Mesenchymal stem cell (in vitro differentiated cells and primary cell): Measurements from ENCODE around the gene HOMEZ.

Experiments
- DNase-seq: peaks from one replicate; pipeline ENCODE4 v3.0.0-alpha.2; 2013
- H2AFZ ChIP-seq: one replicate; pipeline ENCODE4 v1.6.1; 2013; ENCODE audit warnings: low read depth, mild to moderate bottlenecking, control low read depth, inconsistent platforms, low read length, moderate library complexity
- H2AK5ac ChIP-seq: 2 replicates; pipeline ENCODE4 v1.6.1; 2013; ENCODE audit warnings: low read length, moderate library complexity, mild to moderate bottlenecking, inconsistent platforms; ENCODE audit not compliant: severe bottlenecking
- H2BK120ac ChIP-seq: one replicate; pipeline ENCODE4 v1.6.1; 2013; ENCODE audit warnings: low read depth, mild to moderate bottlenecking, inconsistent platforms, low read length, moderate library complexity
- H2BK12ac ChIP-seq, 2 experiments: one replicate each; pipeline ENCODE4 v1.6.1; 2013; ENCODE audit warnings: inconsistent platforms in 2 of 2, low read length in 2 of 2, mild to moderate bottlenecking in 2 of 2, moderate library complexity in 2 of 2, control low read depth in 1 of 2
- H2BK15ac ChIP-seq: one replicate; pipeline ENCODE4 v1.6.1; 2013; ENCODE audit warnings: mild to moderate bottlenecking, low read depth, inconsistent platforms; ENCODE audit not compliant: poor library complexity, severe bottlenecking
- H2BK5ac ChIP-seq: 2 replicates; pipeline ENCODE4 v1.6.1; 2013; ENCODE audit warnings: low read depth, mild to moderate bottlenecking, low read length, control low read depth, inconsistent platforms; ENCODE audit not compliant: poor library complexity, severe bottlenecking
- H3K14ac ChIP-seq, 2 experiments: one replicate each; pipeline ENCODE4 v1.6.1; 2013; ENCODE audit warnings: inconsistent platforms in 2 of 2, low read length in 2 of 2, control low read depth in 1 of 2, mild to moderate bottlenecking in 1 of 2, moderate library complexity in 1 of 2
- H3K18ac ChIP-seq, 2 experiments: one replicate each; pipeline ENCODE4 v1.6.1; 2013; ENCODE audit warnings: inconsistent platforms in 2 of 2, low read length in 2 of 2, control low read depth in 1 of 2, low read depth in 1 of 2, mild to moderate bottlenecking in 1 of 2
- H3K23ac ChIP-seq, 2 experiments: one replicate each; pipeline ENCODE4 v1.6.1; 2013; ENCODE audit warnings: inconsistent platforms in 2 of 2, low read length in 2 of 2, mild to moderate bottlenecking in 2 of 2, moderate library complexity in 2 of 2, control low read depth in 1 of 2
- H3K27ac ChIP-seq: 2 replicates; pipeline ENCODE4 v1.5.1; 2013; ENCODE audit warnings: mild to moderate bottlenecking, moderate library complexity, low read length, control low read depth, inconsistent platforms; ENCODE audit not compliant: poor library complexity, severe bottlenecking
- H3K27me3 ChIP-seq, 2 experiments: 2 replicates each; pipeline versions ENCODE4 v1.6.1 to v1.7.0; 2013; ENCODE audit warnings: low read length in 2 of 2, mild to moderate bottlenecking in 2 of 2, moderate library complexity in 2 of 2, control low read depth in 1 of 2, inconsistent platforms in 1 of 2; ENCODE audit not compliant: control insufficient read depth in 1 of 2, insufficient read depth in 1 of 2
- H3K36me3 ChIP-seq, 2 experiments: 2 replicates each; pipeline versions ENCODE4 v1.6.1 to v1.7.0; 2013; ENCODE audit warnings: low read length in 2 of 2, control low read depth in 1 of 2, inconsistent platforms in 1 of 2, low read depth in 1 of 2, mild to moderate bottlenecking in 1 of 2; ENCODE audit not compliant: insufficient read depth in 2 of 2, control insufficient read depth in 1 of 2
- H3K4ac ChIP-seq, 2 experiments: one replicate each; pipeline ENCODE4 v1.6.1; 2013; ENCODE audit warnings: inconsistent platforms in 2 of 2, low read length in 2 of 2, mild to moderate bottlenecking in 2 of 2, moderate library complexity in 2 of 2, control low read depth in 1 of 2, low read depth in 1 of 2
- H3K4me1 ChIP-seq: 2 replicates; pipeline ENCODE4 v1.6.1; 2013; ENCODE audit warnings: low read depth, low read length, control low read depth; ENCODE audit not compliant: control insufficient read depth, insufficient read depth
- H3K4me2 ChIP-seq: 2 replicates; pipeline ENCODE4 v1.6.1; 2013; ENCODE audit warnings: low read length, mild to moderate bottlenecking, inconsistent platforms; ENCODE audit not compliant: poor library complexity, severe bottlenecking
- H3K4me3 ChIP-seq, 2 experiments: 2 replicates each; pipeline versions ENCODE4 v1.5.1 to v1.7.0; 2013; ENCODE audit warnings: low read length in 2 of 2, mild to moderate bottlenecking in 2 of 2, control low read depth in 1 of 2, low read depth in 1 of 2; ENCODE audit not compliant: insufficient read depth in 1 of 2
- H3K79me1 ChIP-seq: replicated peaks from 2 replicates; pipeline ENCODE4 v1.6.1; 2013; ENCODE audit warnings: mild to moderate bottlenecking, control low read depth, low read length, inconsistent platforms; ENCODE audit not compliant: poor library complexity, severe bottlenecking
- H3K9ac ChIP-seq: 2 replicates; pipeline ENCODE4 v1.7.0; 2013; ENCODE audit warnings: mild to moderate bottlenecking, low read length, moderate library complexity
- H3K9me3 ChIP-seq: 2 replicates; pipeline ENCODE4 v1.7.0; 2013; ENCODE audit warnings: mild to moderate bottlenecking, low read length; ENCODE audit not compliant: control insufficient read depth
- H4K8ac ChIP-seq: one replicate; pipeline ENCODE4 v1.6.1; 2013; ENCODE audit warnings: inconsistent platforms, mild to moderate bottlenecking, low read length, moderate library complexity
- H4K91ac ChIP-seq: one replicate; pipeline ENCODE4 v1.6.1; 2013; ENCODE audit warnings: mild to moderate bottlenecking, low read length, inconsistent platforms
- WGBS: methylation state at CpG from one replicate; pipeline ENCODE4 v1.1.7; 2013; ENCODE audit warnings: mixed read lengths; 5-methylcytosine and 5-hydroxymethylcytosine counted together

HOMEZ gene

DNA sequence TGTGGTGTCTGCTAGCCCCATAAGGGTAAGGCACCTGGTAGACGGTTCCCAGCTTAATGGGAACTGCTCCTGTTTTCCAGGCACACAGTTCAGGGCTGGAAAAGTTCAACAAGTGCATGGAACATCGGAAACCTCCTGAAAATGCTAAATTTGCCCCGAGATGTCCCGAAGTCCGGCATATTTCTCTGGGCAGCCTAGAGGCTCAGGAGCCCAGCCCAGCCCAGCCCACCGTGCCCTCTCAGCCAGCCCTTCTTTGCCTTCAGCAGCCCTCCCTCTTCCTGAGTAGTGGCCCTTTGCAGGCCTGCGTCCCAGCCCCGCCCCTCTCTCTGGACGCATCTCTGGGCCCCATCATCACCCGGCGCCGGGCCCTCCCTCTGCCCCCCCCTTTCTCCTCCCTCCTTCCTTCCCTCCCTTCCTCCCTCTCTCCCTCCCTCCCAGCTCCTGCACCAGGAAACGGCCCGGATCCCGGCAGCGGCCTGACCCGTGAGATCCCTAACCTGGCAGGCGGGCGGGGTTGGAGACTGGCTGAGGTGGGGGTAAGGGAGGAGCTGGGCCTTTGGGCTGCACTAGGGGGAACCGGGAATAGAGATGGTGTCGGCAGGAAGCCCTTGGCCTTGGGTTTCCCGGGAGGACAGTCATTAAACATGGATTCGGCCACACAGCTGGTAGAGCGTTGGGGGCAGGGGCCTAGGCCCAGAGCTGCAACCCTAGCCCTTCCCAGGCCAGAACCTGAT lies 20.6 kb upstream of the HOMEZ start, which contains the start of gene BCL2L2:
BCL2L2 (plus strand) TSS at position 422 of the 734 bp plus-strand sequence. CDS start 935 bp downstream, outside the sequence.
- Histone ChIP-seq H3K27me3 (no peaks in the 10 kb centered on the region), H2BK5ac (peak within 1 kb of the TSS; percentile 33), H2AFZ (peak within 1 kb of the TSS; percentile 67), H3K36me3 (peaks cover 36 to 37% of the 10 kb centered on the region in 2 experiments), H3K4me2 (peak within 1 kb of the TSS; percentile 88), H2BK120ac (peak within 1 kb of the TSS; percentile 37), H3K27ac (peak within 1 kb of the TSS; percentile 90), H2AK5ac (peak within 1 kb of the TSS; percentile 73), H3K4ac (peak within 1 kb of the TSS; percentile 80 to 99), H4K91ac (peak within 1 kb of the TSS; percentile 81), H3K9ac (peak within 1 kb of the TSS; percentile 91), H3K14ac (peak within 1 kb of the TSS in 1 of 2 experiments; percentile 61), H3K4me3 (peak within 1 kb of the TSS; percentile 67 to 86), H3K79me1 (peaks cover 11% of the 10 kb centered on the region), H4K8ac (peak within 1 kb of the TSS; percentile 77), H3K9me3 (no peaks in the 10 kb centered on the region), H2BK15ac (peak within 1 kb of the TSS; percentile 37), H2BK12ac (peak within 1 kb of the TSS; percentile 43 to 45), H3K4me1 (peaks cover 38% of the 10 kb centered on the region), H3K18ac (peak within 1 kb of the TSS; percentile 34 to 75), H3K23ac (peak within 1 kb of the TSS in 1 of 2 experiments; percentile 64)
- peak; percentile 95 for DNase-seq
- WGBS = under 1% methylated on average over 21 of the region's 24 CpGs

- peak within 1 kb of the TSS; percentile 94 for H4K8ac ChIP-seq
- H3K79me1 ChIP-seq = peaks cover 9% of the 10 kb centered on the region
- peak within 1 kb of the TSS; percentile 83 to 98 for H3K18ac ChIP-seq
- peak within 1 kb of the TSS; percentile 27 to 73 for H2BK12ac ChIP-seq
- H3K23ac ChIP-seq = peak within 1 kb of the TSS in 1 of 2 experiments; percentile 20
- peak within 1 kb of the TSS; percentile 94 for H4K91ac ChIP-seq
- H3K27ac ChIP-seq = peak within 1 kb of the TSS; percentile 75
- H3K4me3 ChIP-seq = peak within 1 kb of the TSS; percentile 68 to 87
- H2BK5ac ChIP-seq = no peak within 1 kb of the TSS
- H3K9ac ChIP-seq = peak within 1 kb of the TSS; percentile 89
- no peaks in the 10 kb centered on the region for H3K9me3 ChIP-seq
- peak within 1 kb of the TSS in 1 of 2 experiments; percentile 50 for H3K14ac ChIP-seq
- H3K4me2 ChIP-seq = peak within 1 kb of the TSS; percentile 99
- peaks cover 12% of the 10 kb centered on the region for H3K4me1 ChIP-seq
- H2BK120ac ChIP-seq = peak within 1 kb of the TSS; percentile 93
- WGBS = 3% methylated on average over 73 of the region's 81 CpGs
- peaks cover 4% of the 10 kb centered on the region in 2 experiments for H3K36me3 ChIP-seq
- H2BK15ac ChIP-seq = peak within 1 kb of the TSS; percentile 95
- peak; percentile 75 for DNase-seq
- H2AFZ ChIP-seq = peak within 1 kb of the TSS; percentile 72
- peak within 1 kb of the TSS; percentile 64 to 98 for H3K4ac ChIP-seq
- H3K27me3 ChIP-seq = no peaks in the 10 kb centered on the region
- H2AK5ac ChIP-seq = no peak within 1 kb of the TSS
Observed at GRCh38 chr14:23302290-23303225, 16.6 kb upstream of the HOMEZ start, which contains the start of gene PPP1R3E. TSS of gene PPP1R3E (minus strand) at chr14:23302859. CDS start at chr14:23302576, 283 bp downstream.

GRCh38 chr14:23301969-23302289 lies 16.0 kb upstream of the HOMEZ start:
- H3K27ac ChIP-seq = peak overlapping the region; percentile 75
- H3K4ac ChIP-seq = peak overlapping the region; percentile 64 to 98
- H2BK5ac ChIP-seq = no peak overlapping the region
- H3K23ac ChIP-seq = no peak overlapping the region
- H3K9me3 ChIP-seq = no peaks in the 10 kb centered on the region
- peak overlapping the region; percentile 93 for H2BK120ac ChIP-seq
- H3K9ac ChIP-seq = peak overlapping the region; percentile 89
- peak overlapping the region; percentile 72 for H2AFZ ChIP-seq
- H4K8ac ChIP-seq = peak overlapping the region; percentile 94
- H3K36me3 ChIP-seq = peaks cover 5 to 6% of the 10 kb centered on the region in 2 experiments
- DNase-seq = no peak
- peak overlapping the region; percentile 94 for H4K91ac ChIP-seq
- H2AK5ac ChIP-seq = no peak overlapping the region
- WGBS = under 1% methylated on average over 24 of the region's 25 CpGs
- H3K4me1 ChIP-seq = peaks cover 12% of the 10 kb centered on the region
- peak overlapping the region; percentile 27 to 73 for H2BK12ac ChIP-seq
- peak overlapping the region; percentile 68 to 87 for H3K4me3 ChIP-seq
- H3K27me3 ChIP-seq = no peaks in the 10 kb centered on the region
- peak overlapping the region; percentile 95 for H2BK15ac ChIP-seq
- peaks cover 9% of the 10 kb centered on the region for H3K79me1 ChIP-seq
- peak overlapping the region in 1 of 2 experiments; percentile 50 for H3K14ac ChIP-seq
- H3K18ac ChIP-seq = peak overlapping the region; percentile 83 to 98
- H3K4me2 ChIP-seq = peak overlapping the region; percentile 99
